GM23248 (cell line): ENCODE results near the gene SYNGR2. TPM values are rescaled to one million over a fixed set of nuclear protein-coding genes. Genes with fewer than 3 reads are reported as not detected.

ENCODE experiments used
- DNase-seq: peaks from one replicate; pipeline ENCODE4 v3.0.0-alpha.2; 2015
- H2AFZ ChIP-seq: fragments of 200-600 bp; sonication (generic); 2 replicates; pipeline ENCODE4 v1.6.1; 2016; ENCODE audit warnings: antibody characterized with exemption
- H3F3A ChIP-seq: fragments of 200-600 bp; sonication (generic); 2 replicates; pipeline ENCODE4 v1.6.1; 2016; ENCODE audit warnings: mild to moderate bottlenecking, antibody characterized with exemption, mixed run types; ENCODE audit not compliant: insufficient read depth
- H3K27ac ChIP-seq: fragments of 200-600 bp; sonication (generic); 2 replicates; pipeline ENCODE4 v1.5.1; 2016; ENCODE audit warnings: mild to moderate bottlenecking
- H3K27me3 ChIP-seq: fragments of 200-600 bp; sonication (generic); replicated peaks from 2 replicates; pipeline ENCODE4 v1.6.1; 2016; ENCODE audit warnings: mild to moderate bottlenecking; ENCODE audit not compliant: insufficient read depth
- H3K36me3 ChIP-seq: fragments of 200-600 bp; sonication (generic); 2 replicates; pipeline ENCODE4 v1.6.1; 2016; ENCODE audit warnings: low read depth, mild to moderate bottlenecking
- H3K4me1 ChIP-seq: fragments of 200-600 bp; sonication (generic); 2 replicates; pipeline ENCODE4 v1.6.1; 2016; ENCODE audit warnings: mild to moderate bottlenecking; ENCODE audit not compliant: insufficient read depth
- H3K4me2 ChIP-seq: fragments of 200-600 bp; sonication (generic); one replicate; pipeline ENCODE4 v1.6.1; 2016; ENCODE audit warnings: mild to moderate bottlenecking; ENCODE audit not compliant: unreplicated experiment
- H3K4me3 ChIP-seq: fragments of 200-600 bp; sonication (generic); 2 replicates; pipeline ENCODE4 v1.5.1; 2016; ENCODE audit warnings: mild to moderate bottlenecking
- H3K79me2 ChIP-seq: fragments of 200-600 bp; sonication (generic); 2 replicates; pipeline ENCODE4 v1.6.1; 2016; ENCODE audit warnings: mild to moderate bottlenecking; ENCODE audit not compliant: insufficient read depth
- H3K9ac ChIP-seq: fragments of 200-600 bp; sonication (generic); 2 replicates; pipeline ENCODE4 v1.6.1; 2016; ENCODE audit warnings: mild to moderate bottlenecking
- H3K9me2 ChIP-seq: fragments of 200-600 bp; sonication (generic); 2 replicates; pipeline ENCODE4 v1.6.1; 2016; ENCODE audit warnings: mixed run types, mild to moderate bottlenecking, moderate library complexity; ENCODE audit not compliant: insufficient read depth
- H3K9me3 ChIP-seq: fragments of 200-600 bp; sonication (generic); one replicate; pipeline ENCODE4 v1.6.1; 2017; ENCODE audit warnings: low read depth
- H4K20me1 ChIP-seq: fragments of 200-600 bp; sonication (generic); 2 replicates; pipeline ENCODE4 v1.6.0; 2016; ENCODE audit not compliant: insufficient read depth
- EZH2 ChIP-seq: fragments of 200-600 bp; sonication (generic); IDR thresholded peaks from 2 replicates; pipeline ENCODE4 v1.6.1; 2018; ENCODE audit warnings: antibody characterized with exemption, mild to moderate bottlenecking; ENCODE audit not compliant: insufficient read depth, poor library complexity, severe bottlenecking
- EZH2phosphoT487 ChIP-seq: fragments of 200-600 bp; sonication (generic); IDR thresholded peaks from 2 replicates; pipeline ENCODE4 v1.6.1; 2018; ENCODE audit warnings: antibody characterized with exemption, moderate library complexity, mild to moderate bottlenecking, low read depth; ENCODE audit not compliant: insufficient read depth
- WGBS, 2 experiments: methylation state at CpG; one replicate each; pipeline ENCODE4 v1.1.6; 2015 to 2017; ENCODE audit warnings: low lambda C conversion rate in 2 of 2, low coverage in 1 of 2; ENCODE audit errors: missing lambda C conversion rate in 2 of 2; 5-methylcytosine and 5-hydroxymethylcytosine counted together
- in situ Hi-C: fragments of 300-500 bp; cut with MboI; formaldehyde crosslinking; loops from 2 replicates; pipeline ENCODE4 v1.15.0; 2020
- polyA plus RNA-seq: library from polyadenylated mRNA; unstranded; fragments of >200 nt; fragmentation: Nextera tagmentation; extraction: Ambion mirVana; gene quantifications from 2 replicates; pipeline ENCODE4 v1.2.1, GENCODE V29; 2016
- total RNA-seq: library from RNA; depleted of rRNA; stranded (reverse); fragments of >200 nt; shearing (Covaris generic); gene quantifications from 2 replicates; pipeline ENCODE4 v1.2.3, GENCODE V29; 2014

SYNGR2 gene
- total and polyA plus RNA-seq, 2 experiments from 2014 or later, result 6.2 to 19.3 TPM

- H2AFZ ChIP-seq, result no peak overlapping the region
- no peak for DNase-seq
Observed at GRCh38 chr17:78172249-78173051, 4.1 kb downstream of the SYNGR2 start.

GRCh38 chr17:78173097-78173715 lies 4.8 kb downstream of the SYNGR2 start:
- no peak for DNase-seq
- 69% methylated on average over 11 of the region's 11 CpGs for WGBS, 2 experiments
- in situ Hi-C loops, result no loop called here

More at GRCh38 chr17:78172249-78173051, 4.1 kb downstream of the SYNGR2 start:
- Histone ChIP-seq H3F3A (no peaks in the 10 kb centered on the region), H3K27ac (no peak overlapping the region), H3K4me2 (no peak overlapping the region), H3K79me2 (no peaks in the 10 kb centered on the region), H3K9ac (no peak overlapping the region), H3K9me3 (no peaks in the 10 kb centered on the region), H3K9me2 (no peaks in the 10 kb centered on the region), H3K4me3 (no peak overlapping the region), H3K27me3 (no peaks in the 10 kb centered on the region), H3K4me1 (no peaks in the 10 kb centered on the region), H4K20me1 (no peaks in the 10 kb centered on the region), H3K36me3 (no peaks in the 10 kb centered on the region)
- whole genome bisulfite sequencing, 2 experiments, result 63% methylated on average over 19 of the region's 19 CpGs
- in situ Hi-C loops, result no loop called here
- no peak for TF ChIP-seq EZH2phosphoT487
- no peak for TF ChIP-seq EZH2

DNA sequence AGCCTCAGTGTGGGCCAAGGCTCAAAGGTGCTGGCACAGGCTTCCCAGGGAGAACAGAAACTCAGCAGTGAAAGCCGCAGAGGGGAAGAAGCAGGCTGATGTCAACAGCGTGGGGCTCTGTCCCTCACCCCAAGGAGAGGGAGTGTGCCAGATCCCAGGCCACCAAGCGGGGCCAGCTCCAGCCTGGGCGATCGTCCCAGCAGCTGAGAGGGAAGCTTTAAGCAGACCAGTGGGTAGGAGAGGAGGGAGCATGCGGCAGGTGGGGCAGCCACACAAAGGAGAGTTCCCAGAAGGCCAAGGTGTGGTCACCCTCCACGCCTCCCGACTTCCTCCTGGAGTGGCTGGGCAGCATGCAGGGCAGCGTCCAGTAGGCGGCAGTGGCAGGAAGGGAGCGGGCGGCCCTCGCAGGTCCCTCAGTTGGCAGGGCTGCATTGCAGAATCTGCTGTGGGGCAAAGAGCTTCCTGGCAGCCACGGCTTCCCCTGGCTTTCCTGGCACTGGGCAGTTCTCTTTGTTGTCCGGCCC lies 6.0 kb downstream of the SYNGR2 start:
- Histone ChIP-seq H3K4me1 (no peaks in the 10 kb centered on the region), H3K9ac (no peak overlapping the region), H3K36me3 (no peaks in the 10 kb centered on the region), H3F3A (no peaks in the 10 kb centered on the region), H3K9me2 (no peaks in the 10 kb centered on the region), H3K27ac (no peak overlapping the region), H3K4me3 (no peak overlapping the region), H2AFZ (no peak overlapping the region), H3K4me2 (no peak overlapping the region), H3K79me2 (no peaks in the 10 kb centered on the region), H4K20me1 (no peaks in the 10 kb centered on the region), H3K9me3 (no peaks in the 10 kb centered on the region), H3K27me3 (no peaks in the 10 kb centered on the region)
- 92 to 94% methylated on average over 12 to 15 of the region's 15 CpGs for WGBS, 2 experiments
- no peak for TF ChIP-seq EZH2phosphoT487
- DNase-seq, result no peak
- in situ Hi-C loops, result no loop called here

More at GRCh38 chr17:78173097-78173715, 4.8 kb downstream of the SYNGR2 start:
- Histone ChIP-seq H2AFZ (no peak overlapping the region), H3K9ac (no peak overlapping the region), H3K4me1 (no peaks in the 10 kb centered on the region), H3K27me3 (no peaks in the 10 kb centered on the region), H3K79me2 (no peaks in the 10 kb centered on the region), H3F3A (no peaks in the 10 kb centered on the region), H3K4me3 (no peak overlapping the region), H3K27ac (no peak overlapping the region), H3K9me3 (no peaks in the 10 kb centered on the region), H3K4me2 (no peak overlapping the region), H4K20me1 (no peaks in the 10 kb centered on the region), H3K9me2 (no peaks in the 10 kb centered on the region), H3K36me3 (no peaks in the 10 kb centered on the region)
- TF ChIP-seq EZH2phosphoT487 (no peak), EZH2 (no peak)

DNA sequence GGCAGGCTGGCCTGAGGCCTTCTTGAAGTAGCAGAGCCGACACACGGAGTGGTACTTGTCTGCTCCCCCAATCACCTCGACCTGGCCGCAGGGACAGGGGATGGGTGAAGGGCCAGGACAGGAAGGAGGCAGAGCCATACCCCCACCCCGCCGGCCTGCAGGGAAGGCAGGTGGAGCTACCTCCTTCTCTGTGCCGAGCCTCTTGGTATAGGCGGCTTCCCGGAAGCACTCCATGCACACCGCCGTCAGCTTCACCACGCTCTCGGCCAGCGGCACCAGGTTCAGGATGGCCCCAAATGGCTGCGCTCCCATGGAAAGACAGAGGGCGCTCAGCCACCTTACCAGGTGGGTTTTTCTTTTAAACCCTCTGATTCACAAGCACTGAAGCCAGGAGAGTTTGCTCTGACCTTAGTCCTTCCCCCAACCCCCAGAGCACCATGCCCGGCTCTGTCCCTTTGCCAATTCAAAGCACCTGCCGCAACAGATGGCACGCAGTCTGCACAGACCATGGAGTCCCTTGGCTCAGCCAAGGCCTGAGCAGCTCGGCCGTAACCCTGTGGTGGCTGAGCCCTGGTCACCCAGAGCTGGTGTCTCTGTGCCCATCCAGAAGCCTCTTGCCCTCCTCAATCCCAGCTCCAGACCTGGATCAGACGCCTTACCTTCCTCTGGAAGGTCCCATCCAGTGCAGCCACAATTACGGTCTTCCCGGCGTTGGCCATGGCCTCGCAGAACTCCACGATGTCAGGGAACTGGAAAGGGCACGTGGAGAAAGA lies 6.7 kb downstream of the SYNGR2 start:
- Histone ChIP-seq H3F3A (no peaks in the 10 kb centered on the region), H3K79me2 (no peaks in the 10 kb centered on the region), H3K9me3 (no peaks in the 10 kb centered on the region), H3K4me2 (no peak overlapping the region), H4K20me1 (no peaks in the 10 kb centered on the region), H3K9ac (no peak overlapping the region), H3K27me3 (no peaks in the 10 kb centered on the region), H3K9me2 (no peaks in the 10 kb centered on the region), H2AFZ (no peak overlapping the region), H3K4me3 (no peak overlapping the region), H3K36me3 (no peaks in the 10 kb centered on the region), H3K4me1 (no peaks in the 10 kb centered on the region), H3K27ac (no peak overlapping the region)
- in situ Hi-C loops, result no loop called here
- no peak for DNase-seq
- TF ChIP-seq EZH2, result no peak
- TF ChIP-seq EZH2phosphoT487, result no peak
- WGBS, 2 experiments, result 92 to 93% methylated on average over 28 of the region's 28 CpGs
